ENCODE results near the gene ASB1. TPM values are rescaled to one million over a fixed set of nuclear protein-coding genes. Genes with fewer than 3 reads are reported as not detected.

ASB1 gene
- total and polyA plus RNA-seq, 2 donors (not counting 1 experiment from before 2014, with no cell fraction given) = 19.3 to 40.6 TPM

GRCh38 chr2:238462782-238463396 is 36.2 kb downstream of the ASB1 start:
- no peaks in the 10 kb centered on the region for H3K36me3 ChIP-seq (ENCODE audit: control insufficient read depth, insufficient read depth, low read length)
- H2AFZ ChIP-seq (ENCODE audit: low read length) = no peak overlapping the region
- H3K27ac ChIP-seq (ENCODE audit: insufficient read depth, low read length) = no peak overlapping the region
- H3K9me3 ChIP-seq (ENCODE audit: control insufficient read depth, insufficient read depth, low read depth, low read length) = no peaks in the 10 kb centered on the region
- H3K4me3 ChIP-seq (replicated peaks in 1 of 4; ENCODE audit: control extremely low read depth in 1 of 4, insufficient read depth in 1 of 4, low read depth in 3 of 4, low read length in 4 of 4) = no peak overlapping the region
- H3K9ac ChIP-seq (ENCODE audit: insufficient read depth, low read length) = no peak overlapping the region
- TF ChIP-seq CTCF (conservative IDR thresholded peaks at IDR 0.05 in 1 of 2, IDR thresholded peaks at IDR 0.05 in 1 of 2; ENCODE audit: low read depth in 1 of 2, low read length in 2 of 2) = peak; percentile 47 to 70
- no peak for TF ChIP-seq EZH2 (IDR thresholded peaks at IDR 0.05; ENCODE audit: low read length, missing control alignments)
- no peak overlapping the region for H3K4me2 ChIP-seq (ENCODE audit: extremely low read depth, insufficient read depth, low read length)
- no peaks in the 10 kb centered on the region for H3K27me3 ChIP-seq (ENCODE audit: control insufficient read depth, insufficient read depth, low read length)
- H3K79me2 ChIP-seq (ENCODE audit: control insufficient read depth, insufficient read depth, low read length) = no peaks in the 10 kb centered on the region
- DNase-seq (ENCODE audit: low read depth in 2 of 2) = peak; percentile 42 to 68
- peaks cover 11% of the 10 kb centered on the region for H3K4me1 ChIP-seq (ENCODE audit: control insufficient read depth, extremely low read depth, insufficient read depth, low read length)
- no peaks in the 10 kb centered on the region for H4K20me1 ChIP-seq (ENCODE audit: control insufficient read depth, extremely low read depth, insufficient read depth, low read length)

GRCh38 chr2:238464389-238464788 is 37.7 kb downstream of the ASB1 start:
- Histone ChIP-seq H3K27me3 (ENCODE audit: control insufficient read depth, insufficient read depth, low read length) (no peaks in the 10 kb centered on the region), H3K9ac (ENCODE audit: insufficient read depth, low read length) (no peak overlapping the region), H3K9me3 (ENCODE audit: control insufficient read depth, insufficient read depth, low read depth, low read length) (no peaks in the 10 kb centered on the region), H3K4me2 (ENCODE audit: extremely low read depth, insufficient read depth, low read length) (no peak overlapping the region), H3K27ac (ENCODE audit: insufficient read depth, low read length) (no peak overlapping the region), H3K4me3 (replicated peaks in 1 of 4; ENCODE audit: control extremely low read depth in 1 of 4, insufficient read depth in 1 of 4, low read depth in 3 of 4, low read length in 4 of 4) (no peak overlapping the region), H4K20me1 (ENCODE audit: control insufficient read depth, extremely low read depth, insufficient read depth, low read length) (no peaks in the 10 kb centered on the region), H2AFZ (ENCODE audit: low read length) (no peak overlapping the region), H3K36me3 (ENCODE audit: control insufficient read depth, insufficient read depth, low read length) (no peaks in the 10 kb centered on the region), H3K79me2 (ENCODE audit: control insufficient read depth, insufficient read depth, low read length) (no peaks in the 10 kb centered on the region), H3K4me1 (ENCODE audit: control insufficient read depth, extremely low read depth, insufficient read depth, low read length) (peaks cover 3% of the 10 kb centered on the region)
- TF ChIP-seq CTCF (conservative IDR thresholded peaks at IDR 0.05 in 1 of 2, IDR thresholded peaks at IDR 0.05 in 1 of 2; ENCODE audit: low read depth in 1 of 2, low read length in 2 of 2) = no peak
- DNase-seq (ENCODE audit: low read depth in 2 of 2) = no peak

DNA sequence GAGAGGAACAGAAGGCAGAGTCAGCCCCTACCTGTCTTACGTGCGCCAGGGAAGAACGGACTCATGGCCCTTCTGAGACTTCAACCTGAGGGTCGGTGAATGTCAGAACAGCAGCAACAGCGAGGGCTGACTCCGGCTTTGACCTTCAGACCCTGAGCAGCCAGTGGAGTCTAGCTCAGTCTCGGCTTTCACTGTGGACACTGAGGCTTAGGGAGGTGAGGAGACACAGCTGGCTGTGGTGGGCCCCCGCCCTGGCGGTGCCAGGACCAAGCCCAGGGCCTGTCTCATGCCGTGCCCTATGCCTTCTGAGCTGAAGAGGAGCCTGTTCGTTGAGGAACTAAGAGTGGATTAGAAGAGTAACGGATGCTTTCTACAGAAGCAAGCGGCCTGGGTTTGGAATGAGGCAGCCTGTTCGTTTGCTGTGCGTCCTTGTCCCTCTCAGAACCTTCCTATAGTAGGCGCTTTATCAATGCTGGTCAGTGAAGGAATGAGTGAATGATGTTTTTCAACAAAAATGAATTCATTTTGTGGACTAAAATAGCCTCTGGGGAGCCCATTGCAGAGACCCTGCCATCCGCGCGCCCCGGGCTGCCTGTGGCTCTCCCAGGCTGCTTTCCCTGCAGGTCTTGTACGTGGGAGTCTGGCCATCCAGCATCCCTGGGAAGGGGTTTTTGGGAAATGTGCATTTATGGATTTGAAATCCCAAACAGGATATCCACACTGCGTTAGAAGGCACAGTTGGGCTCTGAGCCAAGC is 38.9 kb downstream of the ASB1 start:
- no peak for DNase-seq (ENCODE audit: low read depth in 2 of 2)
- Histone ChIP-seq H4K20me1 (ENCODE audit: control insufficient read depth, extremely low read depth, insufficient read depth, low read length) (no peaks in the 10 kb centered on the region), H3K27me3 (ENCODE audit: control insufficient read depth, insufficient read depth, low read length) (no peaks in the 10 kb centered on the region), H3K4me1 (ENCODE audit: control insufficient read depth, extremely low read depth, insufficient read depth, low read length) (no peaks in the 10 kb centered on the region), H3K9me3 (ENCODE audit: control insufficient read depth, insufficient read depth, low read depth, low read length) (no peaks in the 10 kb centered on the region), H3K4me3 (replicated peaks in 1 of 4; ENCODE audit: control extremely low read depth in 1 of 4, insufficient read depth in 1 of 4, low read depth in 3 of 4, low read length in 4 of 4) (no peak overlapping the region), H2AFZ (ENCODE audit: low read length) (no peak overlapping the region), H3K27ac (ENCODE audit: insufficient read depth, low read length) (no peak overlapping the region), H3K79me2 (ENCODE audit: control insufficient read depth, insufficient read depth, low read length) (no peaks in the 10 kb centered on the region), H3K9ac (ENCODE audit: insufficient read depth, low read length) (no peak overlapping the region), H3K4me2 (ENCODE audit: extremely low read depth, insufficient read depth, low read length) (no peak overlapping the region), H3K36me3 (ENCODE audit: control insufficient read depth, insufficient read depth, low read length) (no peaks in the 10 kb centered on the region)
- no peak for TF ChIP-seq EZH2 (IDR thresholded peaks at IDR 0.05; ENCODE audit: low read length, missing control alignments)
- TF ChIP-seq CTCF (conservative IDR thresholded peaks at IDR 0.05 in 1 of 2, IDR thresholded peaks at IDR 0.05 in 1 of 2; ENCODE audit: low read depth in 1 of 2, low read length in 2 of 2) = no peak
